ENCODE measurements around the gene RTL1. TPM values are rescaled to one million over a fixed set of nuclear protein-coding genes. Genes with fewer than 3 reads are reported as not detected.

Gene RTL1
- total and polyA plus RNA-seq, 2 of the 8 experiments (the other 6 are each of a cell fraction or from before 2014, with no cell fraction given) = not detected

DNA sequence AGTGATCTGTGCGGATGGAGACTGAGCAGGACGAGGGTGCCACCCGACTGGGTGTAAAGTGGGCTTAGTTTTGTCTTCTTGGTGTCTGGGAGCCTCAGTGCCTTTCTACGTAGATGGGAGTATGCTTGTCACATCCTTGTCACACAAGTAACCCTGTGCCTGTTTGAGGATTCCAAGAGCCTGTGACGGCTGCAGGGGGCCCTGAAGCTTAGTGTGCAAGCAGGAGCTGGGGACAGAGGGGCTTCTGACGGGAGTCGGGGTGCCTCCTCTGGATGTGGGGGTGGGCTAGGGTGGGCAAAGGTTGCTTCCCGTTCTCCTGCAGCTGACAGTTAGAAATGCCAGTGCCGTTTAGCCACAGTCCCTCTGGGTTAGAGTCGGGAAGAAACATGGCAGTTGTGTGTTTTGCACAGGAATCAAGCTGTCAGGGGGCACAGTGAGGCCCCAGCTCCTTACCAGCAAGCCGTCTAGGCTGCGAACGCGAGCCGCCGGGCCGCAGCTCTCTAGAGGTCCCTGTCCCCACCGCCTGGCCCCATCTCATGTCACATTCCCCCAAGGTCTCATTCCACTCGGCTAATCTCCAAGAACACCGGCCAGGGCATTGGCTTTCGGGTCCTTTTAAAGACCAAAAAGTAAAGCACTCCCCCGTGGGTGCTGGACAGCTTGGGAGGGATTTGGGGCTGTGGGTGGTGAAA lies 7.0 kb downstream of the RTL1 start (continued):
- TF ChIP-seq, protein P1, sequence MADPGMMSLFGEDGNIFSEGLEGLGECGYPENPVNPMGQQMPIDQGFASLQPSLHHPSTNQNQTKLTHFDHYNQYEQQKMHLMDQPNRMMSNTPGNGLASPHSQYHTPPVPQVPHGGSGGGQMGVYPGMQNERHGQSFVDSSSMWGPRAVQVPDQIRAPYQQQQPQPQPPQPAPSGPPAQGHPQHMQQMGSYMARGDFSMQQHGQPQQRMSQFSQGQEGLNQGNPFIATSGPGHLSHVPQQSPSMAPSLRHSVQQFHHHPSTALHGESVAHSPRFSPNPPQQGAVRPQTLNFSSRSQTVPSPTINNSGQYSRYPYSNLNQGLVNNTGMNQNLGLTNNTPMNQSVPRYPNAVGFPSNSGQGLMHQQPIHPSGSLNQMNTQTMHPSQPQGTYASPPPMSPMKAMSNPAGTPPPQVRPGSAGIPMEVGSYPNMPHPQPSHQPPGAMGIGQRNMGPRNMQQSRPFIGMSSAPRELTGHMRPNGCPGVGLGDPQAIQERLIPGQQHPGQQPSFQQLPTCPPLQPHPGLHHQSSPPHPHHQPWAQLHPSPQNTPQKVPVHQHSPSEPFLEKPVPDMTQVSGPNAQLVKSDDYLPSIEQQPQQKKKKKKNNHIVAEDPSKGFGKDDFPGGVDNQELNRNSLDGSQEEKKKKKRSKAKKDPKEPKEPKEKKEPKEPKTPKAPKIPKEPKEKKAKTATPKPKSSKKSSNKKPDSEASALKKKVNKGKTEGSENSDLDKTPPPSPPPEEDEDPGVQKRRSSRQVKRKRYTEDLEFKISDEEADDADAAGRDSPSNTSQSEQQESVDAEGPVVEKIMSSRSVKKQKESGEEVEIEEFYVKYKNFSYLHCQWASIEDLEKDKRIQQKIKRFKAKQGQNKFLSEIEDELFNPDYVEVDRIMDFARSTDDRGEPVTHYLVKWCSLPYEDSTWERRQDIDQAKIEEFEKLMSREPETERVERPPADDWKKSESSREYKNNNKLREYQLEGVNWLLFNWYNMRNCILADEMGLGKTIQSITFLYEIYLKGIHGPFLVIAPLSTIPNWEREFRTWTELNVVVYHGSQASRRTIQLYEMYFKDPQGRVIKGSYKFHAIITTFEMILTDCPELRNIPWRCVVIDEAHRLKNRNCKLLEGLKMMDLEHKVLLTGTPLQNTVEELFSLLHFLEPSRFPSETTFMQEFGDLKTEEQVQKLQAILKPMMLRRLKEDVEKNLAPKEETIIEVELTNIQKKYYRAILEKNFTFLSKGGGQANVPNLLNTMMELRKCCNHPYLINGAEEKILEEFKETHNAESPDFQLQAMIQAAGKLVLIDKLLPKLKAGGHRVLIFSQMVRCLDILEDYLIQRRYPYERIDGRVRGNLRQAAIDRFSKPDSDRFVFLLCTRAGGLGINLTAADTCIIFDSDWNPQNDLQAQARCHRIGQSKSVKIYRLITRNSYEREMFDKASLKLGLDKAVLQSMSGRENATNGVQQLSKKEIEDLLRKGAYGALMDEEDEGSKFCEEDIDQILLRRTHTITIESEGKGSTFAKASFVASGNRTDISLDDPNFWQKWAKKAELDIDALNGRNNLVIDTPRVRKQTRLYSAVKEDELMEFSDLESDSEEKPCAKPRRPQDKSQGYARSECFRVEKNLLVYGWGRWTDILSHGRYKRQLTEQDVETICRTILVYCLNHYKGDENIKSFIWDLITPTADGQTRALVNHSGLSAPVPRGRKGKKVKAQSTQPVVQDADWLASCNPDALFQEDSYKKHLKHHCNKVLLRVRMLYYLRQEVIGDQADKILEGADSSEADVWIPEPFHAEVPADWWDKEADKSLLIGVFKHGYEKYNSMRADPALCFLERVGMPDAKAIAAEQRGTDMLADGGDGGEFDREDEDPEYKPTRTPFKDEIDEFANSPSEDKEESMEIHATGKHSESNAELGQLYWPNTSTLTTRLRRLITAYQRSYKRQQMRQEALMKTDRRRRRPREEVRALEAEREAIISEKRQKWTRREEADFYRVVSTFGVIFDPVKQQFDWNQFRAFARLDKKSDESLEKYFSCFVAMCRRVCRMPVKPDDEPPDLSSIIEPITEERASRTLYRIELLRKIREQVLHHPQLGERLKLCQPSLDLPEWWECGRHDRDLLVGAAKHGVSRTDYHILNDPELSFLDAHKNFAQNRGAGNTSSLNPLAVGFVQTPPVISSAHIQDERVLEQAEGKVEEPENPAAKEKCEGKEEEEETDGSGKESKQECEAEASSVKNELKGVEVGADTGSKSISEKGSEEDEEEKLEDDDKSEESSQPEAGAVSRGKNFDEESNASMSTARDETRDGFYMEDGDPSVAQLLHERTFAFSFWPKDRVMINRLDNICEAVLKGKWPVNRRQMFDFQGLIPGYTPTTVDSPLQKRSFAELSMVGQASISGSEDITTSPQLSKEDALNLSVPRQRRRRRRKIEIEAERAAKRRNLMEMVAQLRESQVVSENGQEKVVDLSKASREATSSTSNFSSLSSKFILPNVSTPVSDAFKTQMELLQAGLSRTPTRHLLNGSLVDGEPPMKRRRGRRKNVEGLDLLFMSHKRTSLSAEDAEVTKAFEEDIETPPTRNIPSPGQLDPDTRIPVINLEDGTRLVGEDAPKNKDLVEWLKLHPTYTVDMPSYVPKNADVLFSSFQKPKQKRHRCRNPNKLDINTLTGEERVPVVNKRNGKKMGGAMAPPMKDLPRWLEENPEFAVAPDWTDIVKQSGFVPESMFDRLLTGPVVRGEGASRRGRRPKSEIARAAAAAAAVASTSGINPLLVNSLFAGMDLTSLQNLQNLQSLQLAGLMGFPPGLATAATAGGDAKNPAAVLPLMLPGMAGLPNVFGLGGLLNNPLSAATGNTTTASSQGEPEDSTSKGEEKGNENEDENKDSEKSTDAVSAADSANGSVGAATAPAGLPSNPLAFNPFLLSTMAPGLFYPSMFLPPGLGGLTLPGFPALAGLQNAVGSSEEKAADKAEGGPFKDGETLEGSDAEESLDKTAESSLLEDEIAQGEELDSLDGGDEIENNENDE (IDR thresholded peaks at IDR 0.05; ENCODE audit: insufficient replicate concordance, low read length) = no peak
- TF ChIP-seq RBBP5 (IDR thresholded peaks at IDR 0.05; ENCODE audit: borderline replicate concordance, low read depth, low read length) = no peak
- no peak for TF ChIP-seq YY1 (IDR thresholded peaks at IDR 0.05; ENCODE audit: low read depth, low read length)

Data from H1 (cell line).